ENCODE data around the gene HSPA4. TPM values are rescaled to one million over a fixed set of nuclear protein-coding genes. Genes with fewer than 3 reads are reported as not detected.

Gene HSPA4
- total RNA-seq, 1 donor from 2014 or later, result 37.6 TPM

- Histone ChIP-seq H3K27me3 (no peaks in the 10 kb centered on the region), H3K4me3 (no peak overlapping the region), H3K27ac (no peak overlapping the region), H3K36me3 (no peaks in the 10 kb centered on the region), H3K9me3 (no peaks in the 10 kb centered on the region), H3K4me1 (peaks cover 13% of the 10 kb centered on the region)
- intact Hi-C loops (cut with DNase I), result no loop called here
- no peak for DNase-seq (ENCODE audit: extremely low spot score in 2 of 2)
- TF ChIP-seq CTCF (IDR thresholded peaks at IDR 0.05) (no peak), POLR2A (IDR thresholded peaks at IDR 0.05) (no peak), POLR2AphosphoS5 (IDR thresholded peaks at IDR 0.05; ENCODE audit: insufficient read depth in 1 of 2, low read depth in 1 of 2) (no peak)
These were observed 4.4 kb upstream of the HSPA4 start for GRCh38 chr5:133047404-133047803.

- H3K4me1 ChIP-seq, result peaks cover 28% of the 10 kb centered on the region
- H3K9me3 ChIP-seq, result no peaks in the 10 kb centered on the region
- TF ChIP-seq CTCF (IDR thresholded peaks at IDR 0.05), result no peak
- no peak for TF ChIP-seq POLR2AphosphoS5 (IDR thresholded peaks at IDR 0.05; ENCODE audit: insufficient read depth in 1 of 2, low read depth in 1 of 2)
- TF ChIP-seq POLR2A (IDR thresholded peaks at IDR 0.05), result no peak
- no peaks in the 10 kb centered on the region for H3K36me3 ChIP-seq
- no peaks in the 10 kb centered on the region for H3K27me3 ChIP-seq
- intact Hi-C loops (cut with DNase I), result no loop called here
- DNase-seq (ENCODE audit: extremely low spot score in 2 of 2), result no peak
- H3K4me3 ChIP-seq, result no peak overlapping the region
- no peak overlapping the region for H3K27ac ChIP-seq
These were observed 2.7 kb upstream of the HSPA4 start for GRCh38 chr5:133048993-133049725.

GRCh38 chr5:133049726-133050048, 2.1 kb upstream of the HSPA4 start:
- Histone ChIP-seq H3K27ac (no peak overlapping the region), H3K27me3 (no peaks in the 10 kb centered on the region), H3K9me3 (no peaks in the 10 kb centered on the region), H3K36me3 (no peaks in the 10 kb centered on the region), H3K4me3 (no peak overlapping the region), H3K4me1 (peaks cover 30% of the 10 kb centered on the region)
- TF ChIP-seq POLR2A (IDR thresholded peaks at IDR 0.05), result no peak
- no peak for TF ChIP-seq CTCF (IDR thresholded peaks at IDR 0.05)
- no peak for TF ChIP-seq POLR2AphosphoS5 (IDR thresholded peaks at IDR 0.05; ENCODE audit: insufficient read depth in 1 of 2, low read depth in 1 of 2)
- intact Hi-C loops (cut with DNase I), result loop anchor here (5.0 kb wide), 1 partner anchor 87 kb away; the partner anchor contains the start of gene AFF4
- DNase-seq (ENCODE audit: extremely low spot score in 2 of 2), result no peak

- Histone ChIP-seq H3K4me3 (peak overlapping the region in 1 of 2 donors; percentile 83), H3K4me1 (peaks cover 30% of the 10 kb centered on the region)
- no peak for TF ChIP-seq POLR2AphosphoS5 (IDR thresholded peaks at IDR 0.05; ENCODE audit: insufficient read depth in 1 of 2, low read depth in 1 of 2)
- TF ChIP-seq CTCF (IDR thresholded peaks at IDR 0.05), result no peak
- TF ChIP-seq POLR2A (IDR thresholded peaks at IDR 0.05), result no peak
These were observed 1.3 kb upstream of the HSPA4 start for GRCh38 chr5:133050521-133050920.

GRCh38 chr5:133051061-133051541, 712 bp upstream of the HSPA4 start:
- intact Hi-C loops (cut with DNase I), result loop anchor here (5.0 kb wide), 1 partner anchor 89 kb away; the partner anchor contains the start of gene AFF4
- TF ChIP-seq CTCF (IDR thresholded peaks at IDR 0.05), result no peak
- TF ChIP-seq POLR2A (IDR thresholded peaks at IDR 0.05), result no peak
- no peak for TF ChIP-seq POLR2AphosphoS5 (IDR thresholded peaks at IDR 0.05; ENCODE audit: insufficient read depth in 1 of 2, low read depth in 1 of 2)

More at GRCh38 chr5:133050521-133050920, 1.3 kb upstream of the HSPA4 start:
- peak overlapping the region; percentile 100 for H3K27ac ChIP-seq
- intact Hi-C loops (cut with DNase I), result loop anchor here (5.0 kb wide), 1 partner anchor 88 kb away; the partner anchor contains the start of gene AFF4
- H3K27me3 ChIP-seq, result no peaks in the 10 kb centered on the region
- no peak for DNase-seq (ENCODE audit: extremely low spot score in 2 of 2)
- H3K9me3 ChIP-seq, result no peaks in the 10 kb centered on the region
- H3K36me3 ChIP-seq, result no peaks in the 10 kb centered on the region

More at GRCh38 chr5:133051061-133051541, 712 bp upstream of the HSPA4 start:
- Histone ChIP-seq H3K36me3 (no peaks in the 10 kb centered on the region), H3K4me1 (peaks cover 30% of the 10 kb centered on the region), H3K27me3 (no peaks in the 10 kb centered on the region), H3K4me3 (peak overlapping the region; percentile 83 to 93), H3K27ac (peak overlapping the region; percentile 100), H3K9me3 (no peaks in the 10 kb centered on the region)
- DNase-seq (ENCODE audit: extremely low spot score in 2 of 2), result peak in 1 of 2 donors; percentile 89

All from vagina (tissue), 2 donors.